Measurements from ENCODE around the gene SMG5. TPM values are rescaled to one million over a fixed set of nuclear protein-coding genes. Genes with fewer than 3 reads are reported as not detected.
"Not testable (repeated sequence)": the region's sequence is repeated elsewhere in the genome, so short reads cannot be mapped to it uniquely, and the experiment has no call there.

SMG5 gene
- polyA plus RNA-seq, 1 donor from 2014 or later: 57.3 TPM

DNA sequence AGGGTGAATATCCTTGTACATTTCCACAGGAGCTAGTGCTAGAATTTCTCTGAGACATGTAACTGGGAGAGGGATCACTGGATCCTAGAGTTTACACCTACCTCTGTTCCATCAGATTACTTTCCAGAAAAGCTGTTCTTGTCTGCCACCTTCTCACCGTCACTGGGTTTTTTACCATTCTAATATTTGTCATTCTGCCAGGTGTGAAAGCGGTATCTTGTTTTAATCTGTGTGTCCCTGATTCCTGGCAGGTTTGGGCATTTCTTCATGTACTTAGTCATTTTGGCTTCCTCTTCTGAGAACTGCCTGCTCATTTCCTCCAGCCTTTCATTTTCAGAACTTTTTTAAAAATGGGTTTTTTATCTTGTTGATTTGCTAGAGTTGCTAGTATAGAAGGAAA, 64.8 kb downstream of the SMG5 start:
- Histone ChIP-seq H3K36me3 (ENCODE audit: insufficient read depth, low read length) (no peaks in the 10 kb centered on the region), H3K9ac (ENCODE audit: low read length) (no peak overlapping the region), H3K27ac (ENCODE audit: low read length) (no peak overlapping the region), H3K27me3 (ENCODE audit: insufficient read depth, low read depth, low read length) (no peaks in the 10 kb centered on the region), H3K4me3 (ENCODE audit: low read length) (no peak overlapping the region), H3K4me2 (ENCODE audit: low read length) (no peak overlapping the region), H4K20me1 (ENCODE audit: insufficient read depth) (no peaks in the 10 kb centered on the region), H3K9me3 (ENCODE audit: low read length) (no peaks in the 10 kb centered on the region), H3F3A (ENCODE audit: insufficient read depth, low read length, poor library complexity, severe bottlenecking) (no peaks in the 10 kb centered on the region), H3K79me2 (replicated peaks; ENCODE audit: insufficient read depth, low read length) (peaks cover 14% of the 10 kb centered on the region), H3K9me2 (ENCODE audit: insufficient read depth, low read length) (no peaks in the 10 kb centered on the region), H2AFZ (ENCODE audit: low read depth, low read length) (no peak overlapping the region)
- TF ChIP-seq EP300 (conservative IDR thresholded peaks at IDR 0.05; ENCODE audit: poor library complexity, severe bottlenecking): no peak

DNA sequence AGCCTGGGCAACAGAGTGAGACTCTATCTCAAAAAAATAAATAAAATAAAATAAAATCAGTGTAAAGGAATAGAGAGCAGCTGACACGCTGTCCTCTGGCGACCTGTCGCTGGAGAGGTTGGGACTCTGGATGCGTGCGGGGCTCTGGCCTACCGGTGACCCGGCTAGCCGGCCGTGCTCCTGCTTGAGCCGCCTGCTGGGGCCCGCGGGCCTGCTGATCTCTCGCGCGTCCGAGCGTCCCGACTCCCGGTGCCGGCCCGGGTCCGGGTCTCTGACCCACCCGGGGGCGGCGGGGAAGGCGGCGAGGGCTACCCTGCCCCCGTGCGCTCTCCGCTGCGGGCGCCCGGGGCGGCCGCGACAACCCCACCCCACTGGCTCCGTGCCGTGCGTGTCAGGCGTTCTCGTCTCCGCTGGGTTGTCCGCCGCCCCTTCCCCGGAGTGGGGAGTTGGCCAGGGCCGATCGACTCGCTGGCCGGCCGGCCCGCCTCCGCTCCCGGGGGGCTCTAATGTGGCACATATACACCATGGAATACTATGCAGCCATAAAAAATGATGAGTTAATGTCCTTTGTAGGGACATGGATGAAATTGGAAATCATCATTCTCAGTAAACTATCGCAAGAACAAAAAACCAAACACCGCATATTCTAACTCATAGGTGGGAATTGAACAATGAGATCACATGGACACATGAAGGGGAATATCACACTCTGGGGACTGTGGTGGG, 66.1 kb downstream of the SMG5 start:
- H2AFZ ChIP-seq (ENCODE audit: low read depth, low read length); H4K20me1 ChIP-seq (ENCODE audit: insufficient read depth); H3K4me3 ChIP-seq (ENCODE audit: low read length); H3K9me2 ChIP-seq (ENCODE audit: insufficient read depth, low read length); H3K36me3 ChIP-seq (ENCODE audit: insufficient read depth, low read length); H3F3A ChIP-seq (ENCODE audit: insufficient read depth, low read length, poor library complexity, severe bottlenecking); H3K27me3 ChIP-seq (ENCODE audit: insufficient read depth, low read depth, low read length); H3K9ac ChIP-seq (ENCODE audit: low read length); H3K4me2 ChIP-seq (ENCODE audit: low read length); H3K27ac ChIP-seq (ENCODE audit: low read length); H3K9me3 ChIP-seq (ENCODE audit: low read length): not testable (repeated sequence)
- peaks cover 14% of the 10 kb centered on the region for H3K79me2 ChIP-seq (replicated peaks; ENCODE audit: insufficient read depth, low read length)

GRCh38 chr1:156214024-156214748, 68.4 kb downstream of the SMG5 start:
- Histone ChIP-seq H3K27me3 (ENCODE audit: insufficient read depth, low read depth, low read length) (no peaks in the 10 kb centered on the region), H3K9me2 (ENCODE audit: insufficient read depth, low read length) (no peaks in the 10 kb centered on the region), H3F3A (ENCODE audit: insufficient read depth, low read length, poor library complexity, severe bottlenecking) (no peaks in the 10 kb centered on the region), H3K4me3 (ENCODE audit: low read length) (peak overlapping the region; percentile 81), H3K4me2 (ENCODE audit: low read length) (peak overlapping the region; percentile 94), H2AFZ (ENCODE audit: low read depth, low read length) (no peak overlapping the region), H4K20me1 (ENCODE audit: insufficient read depth) (no peaks in the 10 kb centered on the region), H3K27ac (ENCODE audit: low read length) (peak overlapping the region; percentile 96), H3K9me3 (ENCODE audit: low read length) (no peaks in the 10 kb centered on the region), H3K9ac (ENCODE audit: low read length) (peak overlapping the region; percentile 89), H3K79me2 (replicated peaks; ENCODE audit: insufficient read depth, low read length) (peaks cover 11% of the 10 kb centered on the region), H3K36me3 (ENCODE audit: insufficient read depth, low read length) (no peaks in the 10 kb centered on the region)
- TF ChIP-seq RAD21 (conservative IDR thresholded peaks at IDR 0.05) (no peak), EP300 (conservative IDR thresholded peaks at IDR 0.05; ENCODE audit: poor library complexity, severe bottlenecking) (no peak), MXI1 (conservative IDR thresholded peaks at IDR 0.05; ENCODE audit: poor library complexity, severe bottlenecking) (no peak), TAF1 (IDR thresholded peaks at IDR 0.05; ENCODE audit: low read depth) (no peak), REST (IDR thresholded peaks at IDR 0.05; ENCODE audit: borderline replicate concordance) (no peak), POLR2AphosphoS5 (IDR thresholded peaks at IDR 0.05) (no peak), EZH2 (IDR thresholded peaks at IDR 0.05; ENCODE audit: borderline replicate concordance, insufficient read depth, low read length, poor library complexity, severe bottlenecking) (no peak), SMC3 (conservative IDR thresholded peaks at IDR 0.05; ENCODE audit: poor library complexity) (no peak), CTCF (IDR thresholded peaks at IDR 0.05; ENCODE audit: poor library complexity, severe bottlenecking) (no peak)

Measured in neural cell (in vitro differentiated cells).